HEK293 (cell line): ENCODE results near the gene GALNTL6.

Experiments used
- CTCF ChIA-PET: fragments of 350-600 bp; formaldehyde crosslinking; extraction: SDS; loops from one replicate; lab custom pipeline; 2021; ENCODE audit warnings: antibody characterized with exemption; lab: Yijun Ruan, JAX
- POLR2A ChIA-PET: fragments of 300-600 bp; formaldehyde crosslinking; extraction: SDS; loops from one replicate; lab custom pipeline; 2020; ENCODE audit warnings: antibody characterized with exemption, inconsistent platforms; lab: Yijun Ruan, JAX
- H3K27ac ChIP-seq: fragments of 200-500 bp; sonication (Bioruptor generic); 2 replicates; pipeline ENCODE4 v1.5.1; 2014; ENCODE audit warnings: low read depth, low read length, control low read depth, inconsistent platforms; ENCODE audit errors: extremely low read depth
- H3K36me3 ChIP-seq, 2 experiments: fragments of 200-500 bp in 1 of 2; sonication (Bioruptor generic) in 1 of 2; 1 replicate in 1 of 2; 2 replicates in 1 of 2; pipeline ENCODE4 v1.5.1; 2014 to 2017; ENCODE audit warnings: inconsistent platforms in 2 of 2, low read length in 2 of 2; ENCODE audit not compliant: control insufficient read depth in 2 of 2, insufficient read depth in 1 of 2
- H3K4me1 ChIP-seq: fragments of 200-500 bp; sonication (Bioruptor generic); 2 replicates; pipeline ENCODE4 v1.5.1; 2014; ENCODE audit warnings: mild to moderate bottlenecking, low read length, inconsistent platforms; ENCODE audit not compliant: control insufficient read depth, insufficient read depth
- H3K4me3 ChIP-seq: 2 replicates; pipeline ENCODE4 v1.5.1; 2011; ENCODE audit warnings: low read depth, mild to moderate bottlenecking, control low read depth, low read length, moderate library complexity
- H3K9me3 ChIP-seq: fragments of 200-500 bp; sonication (Bioruptor generic); 2 replicates; pipeline ENCODE4 v1.5.1; 2014; ENCODE audit warnings: low read depth, low read length, inconsistent platforms; ENCODE audit not compliant: control insufficient read depth, insufficient read depth
- GLIS2 ChIP-seq: fragments of 450-650 bp; formaldehyde crosslinking; IDR thresholded peaks from 2 replicates; pipeline ENCODE4 v1.5.1; 2016; ENCODE audit warnings: missing biosample characterization, missing genetic modification characterization
- KLF10 ChIP-seq: fragments of 450-650 bp; IDR thresholded peaks from 2 replicates; pipeline ENCODE4 v1.5.1; 2018; ENCODE audit warnings: missing biosample characterization, mild to moderate bottlenecking, missing genetic modification characterization
- KLF8 ChIP-seq: fragments of 450-650 bp; formaldehyde crosslinking; IDR thresholded peaks from 2 replicates; pipeline ENCODE4 v1.5.1; 2016; ENCODE audit warnings: missing biosample characterization, missing genetic modification characterization
- SCRT2 ChIP-seq: fragments of 450-650 bp; formaldehyde crosslinking; IDR thresholded peaks from 2 replicates; pipeline ENCODE4 v1.5.1; 2016; ENCODE audit warnings: missing biosample characterization, missing genetic modification characterization
- SP3 ChIP-seq: fragments of 450-650 bp; formaldehyde crosslinking; IDR thresholded peaks from 2 replicates; pipeline ENCODE4 v1.5.1; 2016; ENCODE audit warnings: missing biosample characterization, missing genetic modification characterization
- TCF7L2 ChIP-seq: IDR thresholded peaks from 2 replicates; pipeline ENCODE4 v1.6.1; 2011; ENCODE audit warnings: low read depth, mild to moderate bottlenecking, inconsistent platforms, low read length, moderate library complexity, borderline replicate concordance
- YY1 ChIP-seq: fragments of 450-650 bp; formaldehyde crosslinking; IDR thresholded peaks from 2 replicates; pipeline ENCODE4 v1.5.1; 2018; ENCODE audit warnings: missing biosample characterization, missing genetic modification characterization
- ZBTB17 ChIP-seq: fragments of 450-650 bp; formaldehyde crosslinking; IDR thresholded peaks from 2 replicates; pipeline ENCODE4 v1.5.1; 2016; ENCODE audit warnings: missing biosample characterization, missing genetic modification characterization
- ZEB2 ChIP-seq: fragments of 450-650 bp; formaldehyde crosslinking; IDR thresholded peaks from 2 replicates; pipeline ENCODE4 v1.5.1; 2016; ENCODE audit warnings: missing biosample characterization, missing genetic modification characterization
- ZFP3 ChIP-seq: fragments of 450-650 bp; formaldehyde crosslinking; IDR thresholded peaks from 2 replicates; pipeline ENCODE4 v1.5.1; 2016; ENCODE audit warnings: low read depth, missing biosample characterization, missing genetic modification characterization
- ZFP37 ChIP-seq: fragments of 450-650 bp; formaldehyde crosslinking; IDR thresholded peaks from 2 replicates; pipeline ENCODE4 v1.5.1; 2016; ENCODE audit warnings: missing biosample characterization, missing genetic modification characterization
- ZNF157 ChIP-seq: fragments of 450-650 bp; formaldehyde crosslinking; IDR thresholded peaks from 2 replicates; pipeline ENCODE4 v1.5.1; 2016; ENCODE audit warnings: missing biosample characterization, missing genetic modification characterization
- ZNF16 ChIP-seq: fragments of 450-650 bp; formaldehyde crosslinking; IDR thresholded peaks from 2 replicates; pipeline ENCODE4 v1.5.1; 2016; ENCODE audit warnings: low read depth, missing biosample characterization, missing genetic modification characterization
- ZNF184 ChIP-seq: fragments of 450-650 bp; IDR thresholded peaks from 2 replicates; pipeline ENCODE4 v1.5.1; 2018; ENCODE audit warnings: missing biosample characterization, mild to moderate bottlenecking, missing genetic modification characterization
- ZNF211 ChIP-seq: fragments of 450-650 bp; formaldehyde crosslinking; IDR thresholded peaks from 2 replicates; pipeline ENCODE4 v1.5.1; 2016; ENCODE audit warnings: low read depth, missing biosample characterization, missing genetic modification characterization
- ZNF221 ChIP-seq: fragments of 450-650 bp; formaldehyde crosslinking; IDR thresholded peaks from 2 replicates; pipeline ENCODE4 v1.5.1; 2017; ENCODE audit warnings: missing biosample characterization, missing genetic modification characterization, borderline replicate concordance
- ZNF501 ChIP-seq: fragments of 450-650 bp; formaldehyde crosslinking; IDR thresholded peaks from 2 replicates; pipeline ENCODE4 v1.5.1; 2016; ENCODE audit warnings: missing biosample characterization, missing genetic modification characterization
- ZNF521 ChIP-seq: fragments of 450-650 bp; formaldehyde crosslinking; IDR thresholded peaks from 2 replicates; pipeline ENCODE4 v1.5.1; 2017; ENCODE audit warnings: missing biosample characterization, mild to moderate bottlenecking, missing genetic modification characterization
- ZNF623 ChIP-seq: fragments of 450-650 bp; formaldehyde crosslinking; IDR thresholded peaks from 2 replicates; pipeline ENCODE4 v1.5.1; 2016; ENCODE audit warnings: missing biosample characterization, missing genetic modification characterization
- ZNF654 ChIP-seq: fragments of 450-650 bp; formaldehyde crosslinking; IDR thresholded peaks from 2 replicates; pipeline ENCODE4 v1.5.1; 2016; ENCODE audit warnings: low read depth, missing biosample characterization, missing genetic modification characterization
- ZNF777 ChIP-seq: fragments of 450-650 bp; formaldehyde crosslinking; IDR thresholded peaks from 2 replicates; pipeline ENCODE4 v1.5.1; 2017; ENCODE audit warnings: missing biosample characterization, missing genetic modification characterization, borderline replicate concordance
- ZSCAN23 ChIP-seq: fragments of 450-650 bp; formaldehyde crosslinking; IDR thresholded peaks from 2 replicates; pipeline ENCODE4 v1.5.1; 2016; ENCODE audit warnings: missing biosample characterization, missing genetic modification characterization
- ZXDB ChIP-seq: fragments of 450-650 bp; formaldehyde crosslinking; IDR thresholded peaks from 2 replicates; pipeline ENCODE4 v1.5.1; 2016; ENCODE audit warnings: missing biosample characterization, missing genetic modification characterization
- TF ChIP-seq, protein P1 (sequence below): fragments of 450-650 bp; formaldehyde crosslinking; IDR thresholded peaks from 2 replicates; pipeline ENCODE4 v1.5.1; 2016; ENCODE audit warnings: missing biosample characterization, missing genetic modification characterization
- TF ChIP-seq, protein P2 (sequence below): fragments of 450-650 bp; formaldehyde crosslinking; IDR thresholded peaks from 2 replicates; pipeline ENCODE4 v1.5.1; 2016; ENCODE audit warnings: missing biosample characterization, missing genetic modification characterization
- TF ChIP-seq, protein P3 (sequence below): fragments of 450-650 bp; formaldehyde crosslinking; IDR thresholded peaks from 2 replicates; pipeline ENCODE4 v1.5.1; 2016; ENCODE audit warnings: missing biosample characterization, missing genetic modification characterization
- TF ChIP-seq, protein P4 (sequence below): fragments of 450-650 bp; formaldehyde crosslinking; IDR thresholded peaks from 2 replicates; pipeline ENCODE4 v1.5.1; 2016; ENCODE audit warnings: missing biosample characterization, missing genetic modification characterization
- TF ChIP-seq, protein P5 (sequence below): fragments of 450-650 bp; formaldehyde crosslinking; IDR thresholded peaks from 2 replicates; pipeline ENCODE4; 2016; ENCODE audit warnings: missing biosample characterization, missing genetic modification characterization

Gene GALNTL6

DNA sequence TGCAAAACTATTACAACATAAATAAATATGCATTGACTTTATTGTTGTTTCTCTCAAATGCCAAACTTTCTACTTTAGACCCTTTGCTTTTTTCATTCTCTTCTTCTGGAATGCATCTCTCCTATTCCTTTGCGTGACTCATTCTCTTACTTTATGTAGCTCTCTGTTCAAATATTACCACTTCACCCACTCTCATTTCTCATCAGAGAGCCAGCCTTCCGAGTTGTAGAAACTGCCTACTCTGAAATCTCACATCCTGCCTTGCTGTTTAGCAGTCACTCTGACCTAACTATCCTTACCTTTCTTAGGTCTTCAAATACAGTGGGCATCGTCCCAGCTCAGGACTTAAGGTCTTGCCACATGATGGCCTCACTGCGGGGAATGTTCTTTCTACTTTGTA lies 143.5 kb downstream of the GALNTL6 start:
- ChIA-PET POLR2A (no interaction called here), CTCF (no interaction called here)
- Histone ChIP-seq H3K27ac (no peak overlapping the region), H3K4me1 (no peaks in the 10 kb centered on the region), H3K36me3 (no peaks in the 10 kb centered on the region), H3K9me3 (no peaks in the 10 kb centered on the region), H3K4me3 (no peak overlapping the region)
- TF ChIP-seq KLF10 (no peak), ZEB2 (tag by site-specific recombination) (no peak), ZBTB17 (tag by site-specific recombination) (no peak), ZNF184 (tag by site-specific recombination) (no peak), ZNF211 (tag by site-specific recombination) (no peak), ZFP37 (tag by site-specific recombination) (no peak), ZNF221 (no peak), GLIS2 (tag by site-specific recombination) (no peak), ZNF654 (no peak), SCRT2 (tag by site-specific recombination) (no peak), ZNF777 (tag by site-specific recombination) (no peak), ZXDB (tag by site-specific recombination) (no peak)
- TF ChIP-seq, protein P1, sequence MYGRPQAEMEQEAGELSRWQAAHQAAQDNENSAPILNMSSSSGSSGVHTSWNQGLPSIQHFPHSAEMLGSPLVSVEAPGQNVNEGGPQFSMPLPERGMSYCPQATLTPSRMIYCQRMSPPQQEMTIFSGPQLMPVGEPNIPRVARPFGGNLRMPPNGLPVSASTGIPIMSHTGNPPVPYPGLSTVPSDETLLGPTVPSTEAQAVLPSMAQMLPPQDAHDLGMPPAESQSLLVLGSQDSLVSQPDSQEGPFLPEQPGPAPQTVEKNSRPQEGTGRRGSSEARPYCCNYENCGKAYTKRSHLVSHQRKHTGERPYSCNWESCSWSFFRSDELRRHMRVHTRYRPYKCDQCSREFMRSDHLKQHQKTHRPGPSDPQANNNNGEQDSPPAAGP (tag by site-specific recombination) = no peak
- TF ChIP-seq, protein P2, sequence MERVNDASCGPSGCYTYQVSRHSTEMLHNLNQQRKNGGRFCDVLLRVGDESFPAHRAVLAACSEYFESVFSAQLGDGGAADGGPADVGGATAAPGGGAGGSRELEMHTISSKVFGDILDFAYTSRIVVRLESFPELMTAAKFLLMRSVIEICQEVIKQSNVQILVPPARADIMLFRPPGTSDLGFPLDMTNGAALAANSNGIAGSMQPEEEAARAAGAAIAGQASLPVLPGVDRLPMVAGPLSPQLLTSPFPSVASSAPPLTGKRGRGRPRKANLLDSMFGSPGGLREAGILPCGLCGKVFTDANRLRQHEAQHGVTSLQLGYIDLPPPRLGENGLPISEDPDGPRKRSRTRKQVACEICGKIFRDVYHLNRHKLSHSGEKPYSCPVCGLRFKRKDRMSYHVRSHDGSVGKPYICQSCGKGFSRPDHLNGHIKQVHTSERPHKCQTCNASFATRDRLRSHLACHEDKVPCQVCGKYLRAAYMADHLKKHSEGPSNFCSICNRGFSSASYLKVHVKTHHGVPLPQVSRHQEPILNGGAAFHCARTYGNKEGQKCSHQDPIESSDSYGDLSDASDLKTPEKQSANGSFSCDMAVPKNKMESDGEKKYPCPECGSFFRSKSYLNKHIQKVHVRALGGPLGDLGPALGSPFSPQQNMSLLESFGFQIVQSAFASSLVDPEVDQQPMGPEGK = no peak
- TF ChIP-seq, protein P3, sequence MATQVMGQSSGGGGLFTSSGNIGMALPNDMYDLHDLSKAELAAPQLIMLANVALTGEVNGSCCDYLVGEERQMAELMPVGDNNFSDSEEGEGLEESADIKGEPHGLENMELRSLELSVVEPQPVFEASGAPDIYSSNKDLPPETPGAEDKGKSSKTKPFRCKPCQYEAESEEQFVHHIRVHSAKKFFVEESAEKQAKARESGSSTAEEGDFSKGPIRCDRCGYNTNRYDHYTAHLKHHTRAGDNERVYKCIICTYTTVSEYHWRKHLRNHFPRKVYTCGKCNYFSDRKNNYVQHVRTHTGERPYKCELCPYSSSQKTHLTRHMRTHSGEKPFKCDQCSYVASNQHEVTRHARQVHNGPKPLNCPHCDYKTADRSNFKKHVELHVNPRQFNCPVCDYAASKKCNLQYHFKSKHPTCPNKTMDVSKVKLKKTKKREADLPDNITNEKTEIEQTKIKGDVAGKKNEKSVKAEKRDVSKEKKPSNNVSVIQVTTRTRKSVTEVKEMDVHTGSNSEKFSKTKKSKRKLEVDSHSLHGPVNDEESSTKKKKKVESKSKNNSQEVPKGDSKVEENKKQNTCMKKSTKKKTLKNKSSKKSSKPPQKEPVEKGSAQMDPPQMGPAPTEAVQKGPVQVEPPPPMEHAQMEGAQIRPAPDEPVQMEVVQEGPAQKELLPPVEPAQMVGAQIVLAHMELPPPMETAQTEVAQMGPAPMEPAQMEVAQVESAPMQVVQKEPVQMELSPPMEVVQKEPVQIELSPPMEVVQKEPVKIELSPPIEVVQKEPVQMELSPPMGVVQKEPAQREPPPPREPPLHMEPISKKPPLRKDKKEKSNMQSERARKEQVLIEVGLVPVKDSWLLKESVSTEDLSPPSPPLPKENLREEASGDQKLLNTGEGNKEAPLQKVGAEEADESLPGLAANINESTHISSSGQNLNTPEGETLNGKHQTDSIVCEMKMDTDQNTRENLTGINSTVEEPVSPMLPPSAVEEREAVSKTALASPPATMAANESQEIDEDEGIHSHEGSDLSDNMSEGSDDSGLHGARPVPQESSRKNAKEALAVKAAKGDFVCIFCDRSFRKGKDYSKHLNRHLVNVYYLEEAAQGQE (tag by site-specific recombination) = no peak
- TF ChIP-seq, protein P4, sequence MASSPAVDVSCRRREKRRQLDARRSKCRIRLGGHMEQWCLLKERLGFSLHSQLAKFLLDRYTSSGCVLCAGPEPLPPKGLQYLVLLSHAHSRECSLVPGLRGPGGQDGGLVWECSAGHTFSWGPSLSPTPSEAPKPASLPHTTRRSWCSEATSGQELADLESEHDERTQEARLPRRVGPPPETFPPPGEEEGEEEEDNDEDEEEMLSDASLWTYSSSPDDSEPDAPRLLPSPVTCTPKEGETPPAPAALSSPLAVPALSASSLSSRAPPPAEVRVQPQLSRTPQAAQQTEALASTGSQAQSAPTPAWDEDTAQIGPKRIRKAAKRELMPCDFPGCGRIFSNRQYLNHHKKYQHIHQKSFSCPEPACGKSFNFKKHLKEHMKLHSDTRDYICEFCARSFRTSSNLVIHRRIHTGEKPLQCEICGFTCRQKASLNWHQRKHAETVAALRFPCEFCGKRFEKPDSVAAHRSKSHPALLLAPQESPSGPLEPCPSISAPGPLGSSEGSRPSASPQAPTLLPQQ (tag by site-specific recombination) = no peak

DNA sequence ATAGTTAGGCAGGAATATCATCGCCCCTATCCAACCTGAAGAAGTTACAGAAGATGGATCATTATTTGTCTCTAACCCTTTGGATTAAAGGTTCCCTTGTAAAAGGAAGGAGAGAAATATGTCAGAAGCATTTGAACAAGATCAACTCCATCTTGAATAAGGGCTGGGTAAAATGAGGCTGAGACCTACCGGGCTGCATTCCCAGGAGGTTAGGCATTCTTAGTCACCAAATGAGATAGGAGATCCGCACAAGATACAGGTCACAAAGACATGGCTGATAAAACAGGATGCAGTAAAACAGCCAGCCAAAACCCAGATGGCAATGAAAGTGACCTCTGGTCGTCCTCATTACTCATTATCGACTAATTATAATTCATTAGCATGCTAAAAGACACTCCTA lies 148.9 kb downstream of the GALNTL6 start:
- Histone ChIP-seq H3K4me3 (no peak overlapping the region), H3K9me3 (no peaks in the 10 kb centered on the region), H3K4me1 (no peaks in the 10 kb centered on the region), H3K27ac (no peak overlapping the region), H3K36me3 (no peaks in the 10 kb centered on the region)
- POLR2A ChIA-PET = no interaction called here
- CTCF ChIA-PET = no interaction called here
- TF ChIP-seq KLF8 (tag by site-specific recombination) (no peak), SP3 (tag by site-specific recombination) (no peak), ZNF623 (tag by site-specific recombination) (no peak), YY1 (tag by site-specific recombination) (no peak), ZNF501 (tag by site-specific recombination) (no peak), ZNF521 (no peak), ZFP3 (tag by site-specific recombination) (no peak), ZNF16 (no peak), ZSCAN23 (tag by site-specific recombination) (no peak), ZNF157 (tag by site-specific recombination) (no peak), TCF7L2 (no peak)
- TF ChIP-seq, protein P5, sequence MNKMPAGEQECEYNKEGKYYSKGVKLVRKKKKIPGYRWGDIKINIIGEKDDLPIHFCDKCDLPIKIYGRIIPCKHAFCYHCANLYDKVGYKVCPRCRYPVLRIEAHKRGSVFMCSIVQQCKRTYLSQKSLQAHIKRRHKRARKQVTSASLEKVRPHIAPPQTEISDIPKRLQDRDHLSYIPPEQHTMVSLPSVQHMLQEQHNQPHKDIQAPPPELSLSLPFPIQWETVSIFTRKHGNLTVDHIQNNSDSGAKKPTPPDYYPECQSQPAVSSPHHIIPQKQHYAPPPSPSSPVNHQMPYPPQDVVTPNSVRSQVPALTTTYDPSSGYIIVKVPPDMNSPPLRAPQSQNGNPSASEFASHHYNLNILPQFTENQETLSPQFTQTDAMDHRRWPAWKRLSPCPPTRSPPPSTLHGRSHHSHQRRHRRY (tag by site-specific recombination) = no peak
